ENCODE data around the gene ELMO3.

Gene ELMO3

DNA sequence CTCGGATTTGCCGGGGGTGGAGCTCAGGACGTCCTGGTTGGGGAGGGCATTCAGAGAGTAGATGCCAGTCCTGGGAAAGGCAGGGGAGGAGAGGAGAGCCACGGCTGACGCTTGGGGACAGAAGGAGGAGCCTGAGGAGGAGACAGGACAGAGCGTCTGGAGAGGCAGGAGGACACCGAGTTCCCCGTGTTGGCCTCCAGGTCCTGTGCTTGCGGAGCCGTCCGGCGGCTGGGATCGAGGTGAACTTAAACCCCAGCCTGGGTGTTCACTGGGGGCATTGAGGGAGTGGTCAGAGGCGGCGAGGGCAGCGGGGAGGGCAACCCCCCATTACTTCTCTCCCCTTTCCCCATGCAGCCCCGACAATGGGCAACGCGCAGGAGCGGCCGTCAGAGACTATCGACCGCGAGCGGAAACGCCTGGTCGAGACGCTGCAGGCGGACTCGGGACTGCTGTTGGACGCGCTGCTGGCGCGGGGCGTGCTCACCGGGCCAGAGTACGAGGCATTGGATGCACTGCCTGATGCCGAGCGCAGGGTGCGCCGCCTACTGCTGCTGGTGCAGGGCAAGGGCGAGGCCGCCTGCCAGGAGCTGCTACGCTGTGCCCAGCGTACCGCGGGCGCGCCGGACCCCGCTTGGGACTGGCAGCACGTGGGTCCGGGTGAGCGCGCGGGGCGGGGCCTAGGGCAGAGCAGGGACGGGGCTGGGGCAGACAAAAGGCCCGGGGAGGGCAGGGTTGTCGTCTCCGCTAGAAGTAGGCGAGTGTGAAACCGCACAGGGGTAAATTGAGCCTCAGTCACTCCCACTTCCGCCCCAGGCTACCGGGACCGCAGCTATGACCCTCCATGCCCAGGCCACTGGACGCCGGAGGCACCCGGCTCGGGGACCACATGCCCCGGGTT lies 24.9 kb upstream of the ELMO3 start:
- Histone ChIP-seq H3K4me3 (ENCODE audit: low read depth, low read length) (peak overlapping the region; percentile 65), H3K9me3 (no peaks in the 10 kb centered on the region), H3K4me1 (peaks cover 18% of the 10 kb centered on the region), H3K36me3 (no peaks in the 10 kb centered on the region), H3K27me3 (no peaks in the 10 kb centered on the region)
- TF ChIP-seq, protein P1, sequence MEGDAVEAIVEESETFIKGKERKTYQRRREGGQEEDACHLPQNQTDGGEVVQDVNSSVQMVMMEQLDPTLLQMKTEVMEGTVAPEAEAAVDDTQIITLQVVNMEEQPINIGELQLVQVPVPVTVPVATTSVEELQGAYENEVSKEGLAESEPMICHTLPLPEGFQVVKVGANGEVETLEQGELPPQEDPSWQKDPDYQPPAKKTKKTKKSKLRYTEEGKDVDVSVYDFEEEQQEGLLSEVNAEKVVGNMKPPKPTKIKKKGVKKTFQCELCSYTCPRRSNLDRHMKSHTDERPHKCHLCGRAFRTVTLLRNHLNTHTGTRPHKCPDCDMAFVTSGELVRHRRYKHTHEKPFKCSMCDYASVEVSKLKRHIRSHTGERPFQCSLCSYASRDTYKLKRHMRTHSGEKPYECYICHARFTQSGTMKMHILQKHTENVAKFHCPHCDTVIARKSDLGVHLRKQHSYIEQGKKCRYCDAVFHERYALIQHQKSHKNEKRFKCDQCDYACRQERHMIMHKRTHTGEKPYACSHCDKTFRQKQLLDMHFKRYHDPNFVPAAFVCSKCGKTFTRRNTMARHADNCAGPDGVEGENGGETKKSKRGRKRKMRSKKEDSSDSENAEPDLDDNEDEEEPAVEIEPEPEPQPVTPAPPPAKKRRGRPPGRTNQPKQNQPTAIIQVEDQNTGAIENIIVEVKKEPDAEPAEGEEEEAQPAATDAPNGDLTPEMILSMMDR (IDR thresholded peaks at IDR 0.05; ENCODE audit: low read depth, low read length) = peak; percentile 25; the same call in 1 of the 2 replicates
- DNase-seq = peak; percentile 95

DNA sequence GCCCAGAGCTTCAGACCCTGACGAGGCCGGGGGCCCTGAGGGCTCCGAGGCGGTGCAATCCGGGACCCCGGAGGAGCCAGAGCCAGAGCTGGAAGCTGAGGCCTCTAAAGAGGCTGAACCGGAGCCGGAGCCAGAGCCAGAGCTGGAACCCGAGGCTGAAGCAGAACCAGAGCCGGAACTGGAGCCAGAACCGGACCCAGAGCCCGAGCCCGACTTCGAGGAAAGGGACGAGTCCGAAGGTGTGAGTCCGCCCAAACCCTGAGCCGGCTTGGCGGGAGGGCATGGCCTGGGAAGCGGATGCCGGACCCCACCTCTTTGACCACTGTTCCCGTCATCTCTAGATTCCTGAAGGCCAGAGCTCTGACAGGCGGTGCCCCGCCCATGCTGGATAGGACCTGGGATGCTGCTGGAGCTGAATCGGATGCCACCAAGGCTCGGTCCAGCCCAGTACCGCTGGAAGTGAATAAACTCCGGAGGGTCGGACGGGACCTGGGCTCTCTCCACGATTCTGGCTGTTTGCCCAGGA lies 24.2 kb upstream of the ELMO3 start:
- no peaks in the 10 kb centered on the region for H3K27me3 ChIP-seq
- no peaks in the 10 kb centered on the region for H3K36me3 ChIP-seq
- TF ChIP-seq, protein P1 (IDR thresholded peaks at IDR 0.05; ENCODE audit: low read depth, low read length) = no peak
- no peak for DNase-seq
- no peaks in the 10 kb centered on the region for H3K9me3 ChIP-seq
- peaks cover 13% of the 10 kb centered on the region for H3K4me1 ChIP-seq
- peak overlapping the region; percentile 65 for H3K4me3 ChIP-seq (ENCODE audit: low read depth, low read length)

DNA sequence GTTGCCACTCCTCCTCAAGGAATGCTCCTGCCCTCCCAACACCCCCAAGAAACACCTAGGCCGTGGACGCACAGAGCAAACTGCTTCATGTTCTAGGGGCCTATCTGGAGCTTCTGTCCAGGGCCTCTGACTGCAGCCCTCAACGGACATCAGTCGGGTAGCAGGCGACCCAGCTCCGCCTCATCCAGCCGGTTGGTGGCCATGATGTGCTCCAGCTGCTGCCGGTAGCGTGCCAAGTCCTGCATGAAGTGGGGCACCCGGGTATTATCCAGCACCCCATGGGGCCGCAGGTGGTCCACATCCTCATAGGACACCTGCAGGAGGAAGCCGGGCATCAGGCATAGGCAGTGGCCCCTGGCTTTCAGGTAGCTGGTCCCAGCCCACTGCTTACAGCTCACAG lies 22.3 kb upstream of the ELMO3 start:
- TF ChIP-seq, protein P1 (IDR thresholded peaks at IDR 0.05; ENCODE audit: low read depth, low read length) = no peak
- Histone ChIP-seq H3K27me3 (no peaks in the 10 kb centered on the region), H3K4me1 (peaks cover 4% of the 10 kb centered on the region; the same call in 1 of the 2 replicates), H3K9me3 (no peaks in the 10 kb centered on the region), H3K36me3 (no peaks in the 10 kb centered on the region), H3K4me3 (ENCODE audit: low read depth, low read length) (no peak overlapping the region)
- DNase-seq = no peak

DNA sequence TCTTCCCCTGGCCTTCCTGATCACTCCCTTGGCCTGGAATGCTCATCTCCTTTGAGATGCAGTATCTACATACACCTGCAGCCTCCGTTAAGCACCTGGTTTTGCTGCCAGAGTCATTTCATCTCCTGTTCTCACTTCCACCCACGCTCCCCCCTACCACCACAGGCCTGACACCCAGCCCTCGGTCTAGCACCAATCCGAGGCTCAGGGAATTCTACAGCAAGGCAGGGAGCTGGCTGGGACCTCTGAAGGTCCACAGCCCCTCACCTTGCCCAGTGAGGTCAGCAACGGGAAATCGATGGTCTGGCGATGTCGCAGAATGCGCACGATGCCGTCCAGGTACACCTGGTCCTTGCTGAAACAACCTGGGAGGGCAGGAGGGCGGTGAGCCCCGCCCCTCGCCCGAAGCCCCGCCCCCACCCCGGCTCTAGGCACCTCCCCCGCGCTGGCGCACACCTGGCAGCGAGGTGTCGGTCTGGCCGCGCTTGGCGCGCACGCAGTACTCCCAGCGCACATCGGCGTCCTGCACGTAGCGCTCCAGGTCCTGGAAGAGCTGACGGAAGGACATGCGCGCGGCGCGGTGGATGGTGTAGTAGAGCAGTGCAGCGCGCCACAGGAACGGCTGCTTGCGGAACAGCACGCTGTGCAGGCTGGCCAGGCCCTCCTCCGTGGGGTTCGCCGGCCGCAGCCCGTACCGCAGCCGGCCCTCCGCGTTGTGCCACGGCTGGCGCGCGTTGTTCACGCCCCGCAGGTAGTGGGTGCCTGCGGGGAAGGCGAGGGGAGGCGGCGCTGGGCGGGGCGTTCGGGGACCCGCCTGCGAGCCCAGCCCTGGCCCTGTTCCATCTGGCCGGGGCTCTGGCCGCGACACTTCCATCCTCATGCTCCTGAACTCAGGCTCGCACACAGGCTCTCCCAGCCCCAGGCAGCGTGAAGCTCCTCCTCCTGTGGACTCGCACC lies 20.9 kb upstream of the ELMO3 start:
- H3K4me1 ChIP-seq = peaks cover 4% of the 10 kb centered on the region; the same call in 1 of the 2 replicates
- no peaks in the 10 kb centered on the region for H3K9me3 ChIP-seq
- DNase-seq = peak; percentile 75
- H3K27me3 ChIP-seq = no peaks in the 10 kb centered on the region
- TF ChIP-seq, protein P1 (IDR thresholded peaks at IDR 0.05; ENCODE audit: low read depth, low read length) = no peak
- H3K36me3 ChIP-seq = no peaks in the 10 kb centered on the region
- peak overlapping the region; percentile 57 for H3K4me3 ChIP-seq (ENCODE audit: low read depth, low read length)

DNA sequence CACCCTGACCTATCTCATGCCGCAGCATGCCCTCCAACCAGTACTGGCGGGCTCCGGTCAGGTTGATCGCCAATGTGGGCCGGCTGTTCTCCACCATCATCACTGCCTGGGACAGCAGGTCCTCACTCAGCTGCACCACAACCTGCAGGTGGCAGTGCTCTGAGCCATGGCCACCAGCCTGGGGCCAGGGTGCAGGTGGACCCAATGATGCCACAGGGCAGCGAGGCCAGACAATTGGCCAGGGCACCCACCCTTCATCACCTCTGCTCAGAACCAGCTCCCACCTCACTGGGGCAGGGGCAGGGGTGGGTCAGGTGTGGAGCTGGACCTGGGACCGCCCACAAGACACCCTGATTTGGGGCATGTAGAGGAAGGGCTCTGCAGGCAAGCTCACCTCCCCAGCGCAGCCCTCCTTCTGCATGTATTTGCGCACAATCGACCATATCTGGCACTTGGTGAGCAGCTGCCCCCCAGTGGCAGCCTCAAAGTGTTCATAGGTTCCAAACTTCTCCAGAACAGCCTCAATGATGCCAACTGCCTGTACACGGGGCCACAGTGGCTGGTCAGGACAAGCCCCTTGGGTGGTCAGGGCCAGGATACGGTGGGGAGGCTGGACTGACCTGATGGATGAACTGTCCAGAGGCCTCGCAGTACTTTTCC lies 19.4 kb upstream of the ELMO3 start:
- TF ChIP-seq, protein P1 (IDR thresholded peaks at IDR 0.05; ENCODE audit: low read depth, low read length) = peak; percentile 35
- H3K4me1 ChIP-seq = peaks cover 4% of the 10 kb centered on the region; the same call in 1 of the 2 replicates
- no peaks in the 10 kb centered on the region for H3K9me3 ChIP-seq
- no peaks in the 10 kb centered on the region for H3K27me3 ChIP-seq
- DNase-seq = no peak
- H3K36me3 ChIP-seq = no peaks in the 10 kb centered on the region
- H3K4me3 ChIP-seq (ENCODE audit: low read depth, low read length) = no peak overlapping the region

Measured in BE2C (cell line).